HG03095 (cell line): ENCODE measurements around the gene ISCU.
"Not testable (repeated sequence)": the region's sequence is repeated elsewhere in the genome, so short reads cannot be mapped to it uniquely, and the experiment has no call there.

Experiments
- ATAC-seq: cut with Tn5 transposase; IDR thresholded peaks from one replicate; pipeline ENCODE4 v1.9.1; 2021; ENCODE audit warnings: moderate library complexity; ENCODE audit not compliant: unreplicated experiment

The ISCU gene

GRCh38 chr12:108568338-108569154 is 6.2 kb downstream of the ISCU start:
- ATAC-seq: peak; percentile 68

DNA sequence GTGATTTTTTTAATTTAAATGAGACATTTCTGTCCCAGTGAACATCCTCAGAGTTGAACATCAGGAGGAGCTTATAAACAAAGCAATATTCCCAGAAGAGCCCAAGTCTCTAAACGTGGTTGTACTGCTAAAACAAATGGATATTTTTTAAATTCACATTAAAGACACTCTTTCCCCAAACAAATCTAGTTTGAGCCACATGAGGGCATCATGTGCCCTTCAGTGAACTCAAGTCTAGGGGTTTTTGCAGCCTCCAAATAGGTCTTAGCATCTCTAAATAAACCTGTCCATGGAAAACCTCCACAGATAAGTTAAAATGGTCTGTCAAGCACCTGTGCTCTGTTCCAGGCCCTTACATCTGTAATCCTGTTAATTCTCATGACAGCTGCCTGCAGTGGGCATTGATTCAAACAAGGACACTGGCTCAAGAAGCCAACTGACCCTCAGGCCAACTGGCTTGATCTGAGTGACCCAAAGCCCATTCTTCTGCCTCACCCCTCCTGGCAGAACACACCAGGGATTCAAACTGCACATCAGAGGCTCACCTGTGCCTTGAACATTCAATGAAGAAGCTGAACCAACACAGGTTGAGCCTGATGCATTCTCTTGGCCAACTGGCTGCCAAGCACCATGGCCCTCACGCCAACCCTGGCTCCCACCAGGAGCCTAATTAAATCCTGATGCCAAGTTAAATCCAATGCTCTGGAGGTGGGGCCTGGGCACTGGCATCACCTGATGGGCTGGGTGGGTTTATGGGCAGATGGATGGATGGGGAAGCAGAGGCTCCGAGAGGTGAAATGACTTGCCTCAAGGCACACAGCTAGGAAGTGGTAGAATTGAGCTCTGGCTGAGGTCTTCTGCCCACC is 8.6 kb downstream of the ISCU start:
- ATAC-seq: no peak

GRCh38 chr12:108571609-108572165 is 9.3 kb downstream of the ISCU start:
- no peak for ATAC-seq

GRCh38 chr12:108572166-108572790 is 9.9 kb downstream of the ISCU start:
- no peak for ATAC-seq

GRCh38 chr12:108573317-108573716 is 10.9 kb downstream of the ISCU start:
- no peak for ATAC-seq

DNA sequence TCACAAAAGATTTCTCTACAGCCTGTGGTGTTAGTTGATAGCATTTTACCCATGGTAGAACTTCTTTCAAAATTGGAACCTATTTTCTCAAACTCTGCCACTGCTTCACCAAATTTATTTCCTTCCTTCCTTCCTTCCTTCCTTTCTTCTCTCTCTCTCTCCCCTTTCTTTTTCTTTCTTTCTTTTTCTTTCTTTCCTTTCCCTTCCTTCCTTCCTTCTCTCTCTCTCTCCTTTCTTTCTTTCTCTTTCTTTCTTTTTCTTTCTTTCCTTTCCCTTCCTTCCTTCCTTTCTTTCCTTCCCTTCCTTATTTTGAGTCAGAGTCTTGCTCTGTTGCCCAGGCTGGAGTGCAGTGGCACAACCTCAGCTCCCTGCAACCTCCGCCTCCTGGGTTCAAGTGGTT is 11.9 kb downstream of the ISCU start:
- not testable (repeated sequence) for ATAC-seq

DNA sequence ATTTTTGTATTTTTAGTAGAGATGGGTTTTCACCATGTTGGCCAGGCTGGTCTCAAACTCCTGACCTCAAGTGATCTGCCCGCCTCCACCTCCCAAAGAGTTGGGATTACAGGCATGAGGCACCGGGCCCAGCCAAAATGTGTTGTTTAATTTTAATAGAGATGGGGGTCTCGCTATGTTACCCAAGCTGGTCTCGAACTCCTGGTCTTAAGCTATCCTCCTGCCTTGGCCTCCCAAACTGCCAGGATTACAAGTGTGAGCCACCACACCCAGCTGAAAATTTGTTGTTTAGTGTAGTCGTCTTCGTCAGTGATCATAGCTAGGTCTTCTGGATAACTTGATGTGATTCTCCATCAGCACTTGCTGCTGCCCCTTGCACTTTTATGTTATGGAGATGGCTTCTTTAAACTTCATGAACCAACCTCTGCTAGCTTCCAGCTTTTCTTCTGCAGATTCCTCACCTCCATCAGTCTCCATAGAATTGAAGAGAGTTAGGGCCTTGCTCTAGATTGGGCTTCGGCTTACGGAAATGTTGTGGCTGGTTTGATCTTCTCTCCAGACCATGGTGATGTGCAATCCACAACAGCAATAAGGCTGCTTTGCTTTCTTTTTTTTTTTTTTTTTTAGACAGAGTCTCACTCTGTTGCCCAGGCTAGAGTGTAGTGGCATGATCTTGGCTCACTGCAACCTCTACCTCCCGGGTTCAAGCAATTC is 13.0 kb downstream of the ISCU start:
- ATAC-seq: no peak

GRCh38 chr12:108576660-108577234 is 14.4 kb downstream of the ISCU start:
- no peak for ATAC-seq

DNA sequence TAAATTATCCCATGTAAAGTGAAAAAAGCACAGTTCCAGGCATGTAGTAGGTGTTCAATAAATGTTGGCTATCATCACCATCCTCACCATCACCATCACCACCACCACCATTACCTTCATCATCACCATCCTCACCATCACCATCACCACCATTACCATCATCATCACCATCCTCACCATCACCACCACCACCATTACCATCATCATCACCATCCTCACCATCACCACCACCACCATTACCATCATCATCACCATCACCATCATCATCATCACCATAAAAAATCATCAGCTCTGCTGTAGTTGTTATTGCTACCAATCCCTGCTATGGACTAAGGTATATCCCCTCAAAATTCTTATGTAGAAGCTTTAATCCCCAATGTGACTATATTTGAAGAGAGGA is 15.1 kb downstream of the ISCU start:
- ATAC-seq: no peak

DNA sequence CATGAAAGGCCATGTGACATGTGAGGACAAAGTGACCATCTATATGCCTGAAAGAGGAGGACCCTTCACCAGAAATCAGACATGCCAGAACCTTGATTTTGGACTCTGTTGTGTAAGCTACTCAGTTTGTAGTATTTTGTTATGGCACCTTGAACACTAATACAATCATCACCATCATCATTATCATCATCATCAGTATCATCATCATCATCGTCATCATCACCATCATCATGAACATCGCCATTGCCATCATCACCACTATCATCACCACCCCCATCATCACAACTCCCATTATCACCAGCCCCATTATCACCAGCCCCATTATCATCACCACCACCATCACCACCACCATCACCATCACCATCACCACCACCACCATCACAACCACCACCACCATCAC is 15.9 kb downstream of the ISCU start:
- ATAC-seq: no peak

DNA sequence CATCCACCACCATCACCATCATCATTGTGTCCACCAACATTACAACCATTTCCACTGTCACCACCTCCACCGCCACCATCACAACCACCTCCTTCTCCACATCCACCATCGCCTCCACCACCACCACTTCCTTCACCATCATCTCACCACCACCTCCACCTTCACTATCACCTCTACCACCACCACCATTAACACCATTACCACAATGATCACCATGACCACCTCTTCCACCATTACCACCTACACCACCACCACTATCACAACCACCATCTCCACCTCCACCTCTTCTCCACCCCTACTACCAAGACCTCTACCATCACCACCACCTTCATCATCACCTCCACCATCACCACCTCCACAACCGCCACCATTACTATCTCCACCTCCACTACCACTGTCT is 16.4 kb downstream of the ISCU start:
- no peak for ATAC-seq

GRCh38 chr12:108580531-108580930 is 18.1 kb downstream of the ISCU start:
- no peak for ATAC-seq

GRCh38 chr12:108581311-108582227 is 19.2 kb downstream of the ISCU start:
- no peak for ATAC-seq

GRCh38 chr12:108582509-108582908 is 20.1 kb downstream of the ISCU start:
- no peak for ATAC-seq

- ATAC-seq: no peak
Measured at GRCh38 chr12:108582978-108583770, 20.8 kb downstream of the ISCU start.

DNA sequence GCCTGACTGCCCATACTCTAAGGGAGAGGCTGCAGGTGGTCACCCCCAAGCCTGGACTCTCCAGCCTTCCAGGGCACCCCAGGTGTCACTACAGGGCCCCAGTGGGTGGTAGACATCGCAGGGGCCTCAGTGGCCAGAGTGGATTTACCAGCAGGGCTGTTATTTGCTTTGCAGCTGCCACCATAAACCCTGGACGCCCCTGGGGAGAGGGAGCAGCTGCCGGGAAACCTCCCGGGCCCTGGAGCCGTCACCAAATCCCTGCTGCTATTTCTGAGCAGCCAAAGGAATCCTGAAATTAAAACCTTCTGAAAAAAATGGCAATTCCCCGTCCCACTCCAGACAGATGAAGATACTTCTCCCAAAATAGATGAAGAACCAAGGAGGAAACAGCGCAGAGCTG is 21.6 kb downstream of the ISCU start:
- ATAC-seq: no peak

GRCh38 chr12:108584456-108585065 is 22.2 kb downstream of the ISCU start:
- ATAC-seq: no peak

- no peak for ATAC-seq
Measured at GRCh38 chr12:108585864-108586263, 23.5 kb downstream of the ISCU start.
